GM13976 (cell line): ENCODE measurements around the gene MTPN.

ENCODE experiments used
- DNase-seq: peaks from one replicate; pipeline ENCODE4 v3.0.0; 2012; ENCODE audit warnings: low spot score
- CTCF ChIP-seq: IDR thresholded peaks from 2 replicates; pipeline ENCODE4 v1.5.1; 2012; ENCODE audit warnings: borderline replicate concordance, mild to moderate bottlenecking; ENCODE audit not compliant: insufficient read depth; ENCODE audit errors: extremely low read depth, missing control alignments, control extremely low read depth
- in situ Hi-C: fragments of 300-500 bp; cut with MboI; formaldehyde crosslinking; loops from one replicate; pipeline ENCODE4 v1.12.0; 2022; ENCODE audit warnings: low sequenced_read_pairs, mixed read lengths, inconsistent platforms; ENCODE audit not compliant: unreplicated experiment

Gene MTPN

DNA sequence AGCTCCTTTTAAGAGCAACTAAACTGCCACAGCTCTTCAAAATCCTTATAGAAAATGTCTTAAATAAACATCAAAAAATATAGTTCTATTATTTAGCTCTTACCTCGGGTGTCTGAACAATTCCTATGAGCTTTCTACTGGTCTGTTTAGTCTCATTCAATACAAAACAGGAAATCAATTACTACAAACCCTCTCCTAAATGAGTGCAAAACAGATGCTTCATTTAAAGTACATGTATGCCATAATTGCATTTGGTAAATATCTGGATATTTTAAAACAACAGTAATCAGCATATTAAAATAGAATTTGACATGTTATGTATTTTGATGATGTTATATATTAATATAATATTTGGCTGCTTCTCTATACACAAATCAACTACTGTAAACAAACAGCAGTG, 38.5 kb upstream of the MTPN start:
- in situ Hi-C loops, result no loop called here
- DNase-seq, result no peak
- TF ChIP-seq CTCF, result no peak

GRCh38 chr7:136014659-136015058, 37.5 kb upstream of the MTPN start:
- in situ Hi-C loops, result no loop called here
- no peak for DNase-seq
- TF ChIP-seq CTCF, result no peak

DNA sequence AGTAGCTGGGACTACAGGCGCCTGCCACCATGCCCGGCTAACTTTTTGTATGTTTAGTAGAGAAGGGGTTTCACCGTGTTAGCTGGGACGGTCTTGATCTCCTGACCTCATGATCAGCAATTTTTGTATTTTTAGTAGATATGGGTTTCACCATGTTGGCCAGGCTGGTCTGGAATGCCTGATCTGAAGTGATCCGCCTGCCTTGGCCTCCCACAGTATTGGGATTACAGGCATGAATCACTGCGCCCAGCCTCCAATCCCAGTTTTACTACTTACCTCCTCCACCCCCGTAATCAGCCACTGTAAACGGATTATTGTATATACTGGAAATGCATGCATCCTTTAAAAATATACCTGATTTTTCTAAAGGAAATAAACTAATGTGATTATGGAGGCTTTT, 35.1 kb upstream of the MTPN start:
- in situ Hi-C loops, result no loop called here
- DNase-seq, result no peak
- no peak for TF ChIP-seq CTCF

- TF ChIP-seq CTCF, result peak; percentile 42
- in situ Hi-C loops, result loop anchor here (5.0 kb wide), 1 partner anchor 202 kb away; no protein-coding TSS in a partner anchor
- DNase-seq, result peak; percentile 32
Observed at GRCh38 chr7:136009488-136010079, 32.4 kb upstream of the MTPN start.

DNA sequence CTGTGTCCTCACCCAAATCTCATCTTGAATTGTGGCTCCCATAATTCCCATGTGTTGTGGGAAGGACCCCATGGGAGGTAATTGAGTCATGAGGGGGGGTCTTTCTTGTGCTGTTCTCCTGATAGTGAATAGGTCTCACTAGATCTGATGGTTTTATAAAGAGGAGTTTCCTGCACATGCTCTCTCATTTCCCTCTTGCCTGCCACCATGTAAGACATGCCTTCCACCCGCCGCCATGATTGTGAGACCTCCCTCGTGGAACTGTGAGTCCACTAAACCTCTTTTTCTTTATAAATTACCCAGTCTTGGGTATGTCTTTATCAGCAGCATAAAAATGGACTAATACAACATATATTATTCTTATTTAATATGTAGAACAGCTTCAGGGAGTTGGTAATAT, 29.0 kb upstream of the MTPN start:
- TF ChIP-seq CTCF, result no peak
- no peak for DNase-seq
- in situ Hi-C loops, result loop anchor here (5.0 kb wide), 1 partner anchor 199 kb away; no protein-coding TSS in a partner anchor

DNA sequence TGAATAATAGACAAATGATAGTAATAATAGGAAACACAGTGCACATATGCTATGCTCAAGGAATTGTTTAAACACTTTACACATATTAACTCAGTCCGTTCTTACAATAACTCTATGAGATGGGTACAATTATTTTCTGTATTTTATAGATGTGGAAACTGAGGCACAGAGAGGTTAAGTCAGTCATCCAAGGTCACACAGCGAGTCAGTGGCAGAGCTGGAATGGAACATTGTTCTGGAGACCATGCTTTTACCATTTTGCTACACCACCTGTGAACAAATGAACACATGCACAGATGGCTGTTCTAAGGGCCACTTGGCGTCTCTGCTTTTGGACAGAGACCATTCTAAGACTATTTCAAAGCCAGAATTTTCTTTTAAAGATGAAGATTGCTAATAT, 26.9 kb upstream of the MTPN start:
- in situ Hi-C loops, result no loop called here
- no peak for DNase-seq
- no peak for TF ChIP-seq CTCF
